Endothelial cell of umbilical vein (primary cell): ENCODE results near the gene USH1C. TPM values are rescaled to one million over a fixed set of nuclear protein-coding genes. Genes with fewer than 3 reads are reported as not detected.

ENCODE experiments used
- BruUV-seq: library from RNA; stranded (reverse); fragments of 400-500 nt; replicated peaks from 2 replicates; lab custom pipeline; 2021; lab: Mats Ljungman, UMichigan
- CTCF ChIA-PET: fragments of 300-600, 350-600 bp; sonication (Branson Sonifier 250); formaldehyde crosslinking; loops from one replicate; lab custom pipeline; 2021; ENCODE audit warnings: antibody characterized with exemption, inconsistent platforms; lab: Charles Lee
- POLR2A ChIA-PET: fragments of 300-600, 350-600 bp; sonication (Branson Sonifier 250); formaldehyde crosslinking; loops from one replicate; lab custom pipeline; 2021; ENCODE audit warnings: antibody characterized with exemption, inconsistent platforms; lab: Charles Lee
- DNase-seq: peaks from one replicate; pipeline ENCODE4 v3.0.0-alpha.2; 2011; ENCODE audit warnings: low read depth, low spot score
- FAIRE-seq: peaks from 2 replicates; lab custom pipeline; 2011; peaks lifted over from hg19 to GRCh38; lab: Jason Lieb, UNC
- H2AFZ ChIP-seq: 2 replicates; pipeline ENCODE4 v1.6.0; 2012; ENCODE audit warnings: low read depth, low read length, control low read depth, inconsistent platforms
- H3K27ac ChIP-seq: 2 replicates; pipeline ENCODE4 v1.5.1; 2011; ENCODE audit warnings: low read depth, mild to moderate bottlenecking, control low read depth, low read length, moderate library complexity; ENCODE audit not compliant: insufficient read depth
- H3K27me3 ChIP-seq, 2 experiments: 2 replicates each; pipeline versions ENCODE4 v1.6.0 to v1.6.1; 2011; ENCODE audit warnings: low read length in 2 of 2, mixed read lengths in 1 of 2; ENCODE audit not compliant: control insufficient read depth in 2 of 2, insufficient read depth in 2 of 2
- H3K36me3 ChIP-seq, 2 experiments: 2 replicates in 1 of 2; 3 replicates in 1 of 2; pipeline ENCODE4 v1.5.1; 2011; ENCODE audit warnings: low read length in 2 of 2, mild to moderate bottlenecking in 1 of 2, moderate library complexity in 1 of 2; ENCODE audit not compliant: control insufficient read depth in 2 of 2, insufficient read depth in 2 of 2; ENCODE audit errors: extremely low read depth in 1 of 2
- H3K4me1 ChIP-seq: 3 replicates; pipeline ENCODE4 v1.5.1; 2011; ENCODE audit warnings: mild to moderate bottlenecking, low read length; ENCODE audit not compliant: control insufficient read depth, insufficient read depth; ENCODE audit errors: extremely low read depth
- H3K4me2 ChIP-seq: 2 replicates; pipeline ENCODE4 v1.6.1; 2011; ENCODE audit warnings: low read length, control low read depth, mixed read lengths; ENCODE audit not compliant: insufficient read depth
- H3K4me3 ChIP-seq, 3 experiments: fragments of 200-600 bp in 1 of 3; sonication (generic), shearing (Covaris generic) in 1 of 3; replicated peaks in 1 of 3; 2 replicates each; pipeline ENCODE4 v1.5.1; 2011 to 2016; ENCODE audit warnings: control low read depth in 3 of 3, low read length in 3 of 3, mild to moderate bottlenecking in 2 of 3, inconsistent platforms in 1 of 3, low read depth in 1 of 3, moderate library complexity in 1 of 3; ENCODE audit not compliant: insufficient read depth in 1 of 3
- H3K79me2 ChIP-seq: 2 replicates; pipeline ENCODE4 v1.6.0; 2012; ENCODE audit warnings: low read length, inconsistent platforms; ENCODE audit not compliant: control insufficient read depth, insufficient read depth
- H3K9ac ChIP-seq: replicated peaks from 2 replicates; pipeline ENCODE3; 2011; ENCODE audit warnings: low read length, control low read depth; ENCODE audit not compliant: insufficient read depth; ENCODE audit errors: extremely low read depth
- H3K9me1 ChIP-seq: replicated peaks from 3 replicates; pipeline ENCODE4 v1.6.0; 2011; ENCODE audit warnings: mild to moderate bottlenecking, low read length; ENCODE audit not compliant: control insufficient read depth, insufficient read depth; ENCODE audit errors: extremely low read depth
- H3K9me3 ChIP-seq: replicated peaks from 2 replicates; pipeline ENCODE4 v1.5.1; 2012; ENCODE audit warnings: low read length, inconsistent platforms; ENCODE audit not compliant: control insufficient read depth, insufficient read depth
- H4K20me1 ChIP-seq: replicated peaks from 2 replicates; pipeline ENCODE3; 2011; ENCODE audit warnings: mild to moderate bottlenecking, low read length; ENCODE audit not compliant: control insufficient read depth, insufficient read depth; ENCODE audit errors: extremely low read depth
- EZH2 ChIP-seq: IDR thresholded peaks from 2 replicates; pipeline ENCODE4 v1.6.1; 2012; ENCODE audit warnings: borderline replicate concordance, low read depth, mild to moderate bottlenecking, moderate library complexity, low read length, inconsistent platforms; ENCODE audit not compliant: severe bottlenecking
- FOS ChIP-seq: IDR thresholded peaks from 2 replicates; pipeline ENCODE4 v1.6.1; 2011; ENCODE audit warnings: mild to moderate bottlenecking, low read length, moderate library complexity, borderline replicate concordance; ENCODE audit not compliant: insufficient read depth
- GATA2 ChIP-seq: IDR thresholded peaks from 2 replicates; pipeline ENCODE4 v1.7.0; 2011; ENCODE audit warnings: low read depth, mild to moderate bottlenecking, moderate library complexity, mixed read lengths, low read length; ENCODE audit not compliant: insufficient read length, insufficient read depth
- JUN ChIP-seq: IDR thresholded peaks from 2 replicates; pipeline ENCODE4 v1.6.1; 2011; ENCODE audit warnings: borderline replicate concordance, low read depth; ENCODE audit not compliant: insufficient read length, insufficient read depth
- MYC ChIP-seq: IDR thresholded peaks from one replicate; pipeline ENCODE4 v1.6.1; 2011; ENCODE audit warnings: mild to moderate bottlenecking, low read depth, low read length
- POLR2A ChIP-seq: IDR thresholded peaks from 2 replicates; pipeline ENCODE4 v1.6.1; 2012; ENCODE audit warnings: low read depth, mild to moderate bottlenecking, control low read depth, low read length
- POLR2AphosphoS5 ChIP-seq: IDR thresholded peaks from 2 replicates; pipeline ENCODE4 v1.6.1; 2012; ENCODE audit warnings: low read depth, mild to moderate bottlenecking, control low read depth, low read length, moderate library complexity; ENCODE audit not compliant: insufficient read depth
- dilution Hi-C: fragments of 300-500 bp; cut with MboI; formaldehyde crosslinking; loops from one replicate; pipeline ENCODE4 v1.15.0; 2019; ENCODE audit warnings: low sequenced_read_pairs; ENCODE audit not compliant: extremely low pct_ligation_motif_present
- intact Hi-C: fragments of 100-400 bp; cut with micrococcal nuclease; formaldehyde crosslinking; loops from one replicate; pipeline ENCODE4 v1.10.0; 2022
- polyA plus RNA-seq, 4 experiments: library from polyadenylated mRNA; depleted of rRNA in 3 of 4; stranded (reverse) in 3 of 4; unstranded in 1 of 4; fragments of >200 nt; gene quantifications; 2 replicates each; pipeline versions ENCODE4 v1.2.1 to v1.2.3, GENCODE V29; 2011 to 2012; ENCODE audit warnings: missing spikeins in 1 of 4
- total RNA-seq: library from RNA; stranded (reverse); gene quantifications from 2 replicates; pipeline ENCODE4 v1.2.3, GENCODE V29; 2021
- TF ChIP-seq, protein P1 (sequence below), 2 donors: IDR thresholded peaks; 1 replicate in 1 of 2; 2 replicates in 1 of 2; pipeline ENCODE4 v1.5.1; 2011; ENCODE audit warnings: low read length in 2 of 2, mild to moderate bottlenecking in 2 of 2, moderate library complexity in 2 of 2, control low read depth in 1 of 2, inconsistent platforms in 1 of 2, low read depth in 1 of 2; ENCODE audit not compliant: insufficient read depth in 1 of 2; ENCODE audit errors: extremely low read depth in 1 of 2
- TF ChIP-seq, protein P2 (sequence below): IDR thresholded peaks from 2 replicates; pipeline ENCODE4 v1.6.1; 2011; ENCODE audit not compliant: insufficient read depth, insufficient read length

The USH1C gene
- total and polyA plus RNA-seq, 2 donors (not counting 3 experiments of a cell fraction or from before 2014, with no cell fraction given), result not detected

DNA sequence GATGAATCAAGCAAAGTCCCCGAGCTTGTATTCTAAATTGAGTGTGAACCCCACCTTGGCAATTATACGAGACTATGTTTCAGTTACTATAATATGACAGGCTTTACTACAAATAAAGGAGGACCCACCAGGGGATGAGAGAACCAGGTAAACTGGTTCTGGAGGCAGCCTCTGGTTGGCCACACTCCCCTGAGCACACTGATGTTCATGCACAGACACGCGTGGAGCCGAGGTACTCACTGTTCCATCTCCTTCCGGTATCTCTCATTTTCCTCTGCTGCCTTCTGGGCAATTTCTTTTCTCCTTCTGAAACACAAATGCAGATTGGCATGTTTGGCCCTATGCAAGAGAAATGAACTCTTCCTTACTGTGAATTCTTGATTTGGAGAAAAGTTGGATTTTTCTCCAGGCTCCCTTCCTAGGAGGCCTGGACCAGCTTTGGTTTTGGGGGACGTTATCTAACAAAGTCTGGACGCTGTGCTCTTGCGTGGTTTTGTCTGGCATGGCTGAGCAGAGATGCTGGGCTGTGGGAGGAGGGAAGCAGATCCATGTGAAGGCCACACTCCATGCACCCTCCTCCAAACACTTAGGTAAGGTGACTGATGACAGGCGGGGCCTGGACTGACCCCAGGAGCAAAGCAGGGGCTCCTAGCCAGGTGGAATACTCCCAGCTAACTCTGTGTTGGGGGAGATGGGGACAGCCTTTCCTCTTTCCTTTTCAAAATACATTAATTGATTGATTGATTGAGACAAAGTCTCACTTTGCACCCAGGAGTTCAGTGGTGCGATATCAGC, 22.9 kb downstream of the USH1C start:
- H3K27me3 ChIP-seq, result peaks cover 0 to 3% of the 10 kb centered on the region in 2 experiments
- intact Hi-C loops (no loop called here), dilution Hi-C loops (no loop called here)
- H3K27ac ChIP-seq, result no peak overlapping the region
- H3K9ac ChIP-seq, result no peak overlapping the region
- H3K79me2 ChIP-seq, result no peaks in the 10 kb centered on the region
- H3K4me2 ChIP-seq, result no peak overlapping the region
- H3K36me3 ChIP-seq, result no peaks in the 10 kb centered on the region
- ChIA-PET CTCF (interaction anchor here (1.4 kb wide), 2 partner anchors 13 to 137 kb away, joined by 5 read pairs; no protein-coding TSS in a partner anchor), POLR2A (no interaction called here)
- H4K20me1 ChIP-seq, result no peaks in the 10 kb centered on the region
- no peaks in the 10 kb centered on the region for H3K9me1 ChIP-seq
- no TSS peak for BruUV-seq
- H2AFZ ChIP-seq, result no peak overlapping the region
- no peak for TF ChIP-seq EZH2
- TF ChIP-seq MYC, result no peak
- no peak for TF ChIP-seq JUN
- TF ChIP-seq POLR2A, result no peak
- H3K4me3 ChIP-seq, result no peak overlapping the region
- no peak for FAIRE-seq
- no peak for DNase-seq
- H3K9me3 ChIP-seq, result no peaks in the 10 kb centered on the region
- H3K4me1 ChIP-seq, result no peaks in the 10 kb centered on the region

DNA sequence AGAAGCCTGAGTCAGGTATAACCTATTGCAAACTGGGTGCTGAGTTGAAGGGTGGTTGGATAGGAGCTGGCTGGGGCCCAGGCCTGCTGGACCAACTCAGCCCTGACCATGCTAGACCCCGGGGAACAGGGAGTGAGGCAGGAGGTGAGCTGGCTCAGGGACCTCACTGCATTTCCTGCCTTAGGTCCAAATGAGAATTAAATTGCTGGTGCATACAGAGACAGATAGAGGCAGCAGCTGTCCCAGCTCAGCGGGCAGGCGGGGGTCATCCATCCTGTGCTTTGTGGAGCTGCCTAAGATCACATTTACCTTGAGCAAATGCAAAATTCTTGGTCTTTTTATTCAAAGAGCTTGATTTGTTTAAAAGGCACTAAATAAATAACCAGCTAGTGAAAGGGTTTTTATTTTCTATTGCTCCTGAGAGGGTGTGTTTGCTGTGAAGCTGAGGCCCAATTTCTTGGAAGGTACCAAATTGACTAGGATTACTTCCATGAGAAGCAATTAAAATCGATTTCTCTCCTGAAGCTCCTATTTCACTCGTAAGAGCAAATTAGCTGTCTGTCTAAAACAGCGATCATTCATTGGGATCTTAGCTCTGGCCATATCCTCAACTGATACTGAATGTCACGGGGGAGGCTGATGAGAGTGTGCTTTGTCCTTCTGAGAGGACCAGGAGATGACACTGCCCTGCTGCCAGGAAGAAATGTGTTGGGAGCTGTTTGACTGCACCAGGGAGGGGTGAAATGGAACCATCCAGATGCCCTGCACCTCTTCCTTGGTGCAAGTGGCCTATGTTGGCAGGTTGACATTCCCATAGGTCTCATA, 24.9 kb downstream of the USH1C start:
- Histone ChIP-seq H3K9me3 (no peaks in the 10 kb centered on the region), H3K79me2 (no peaks in the 10 kb centered on the region), H3K4me3 (no peak overlapping the region), H3K4me2 (no peak overlapping the region), H3K4me1 (no peaks in the 10 kb centered on the region), H3K9ac (no peak overlapping the region), H3K27me3 (peaks cover 0 to 3% of the 10 kb centered on the region in 2 experiments), H2AFZ (no peak overlapping the region), H3K36me3 (no peaks in the 10 kb centered on the region), H3K27ac (no peak overlapping the region), H3K9me1 (no peaks in the 10 kb centered on the region), H4K20me1 (no peaks in the 10 kb centered on the region)
- no TSS peak for BruUV-seq
- no peak for FAIRE-seq
- CTCF ChIA-PET, result interaction anchor here (0.9 to 3.4 kb wide), 7 partner anchors 9 to 134 kb away, joined by 3 to 20 read pairs (median 4); partner anchors contain the start of gene KCNJ11
- DNase-seq, result no peak
- intact Hi-C loops, result no loop called here
- POLR2A ChIA-PET, result interaction anchor here (0.7 kb wide), 1 partner anchor 9 kb away, joined by 3 read pairs; no protein-coding TSS in a partner anchor
- TF ChIP-seq POLR2A (no peak), FOS (no peak), GATA2 (no peak), JUN (no peak), MYC (no peak), POLR2AphosphoS5 (no peak), EZH2 (no peak)
- TF ChIP-seq, protein P1, sequence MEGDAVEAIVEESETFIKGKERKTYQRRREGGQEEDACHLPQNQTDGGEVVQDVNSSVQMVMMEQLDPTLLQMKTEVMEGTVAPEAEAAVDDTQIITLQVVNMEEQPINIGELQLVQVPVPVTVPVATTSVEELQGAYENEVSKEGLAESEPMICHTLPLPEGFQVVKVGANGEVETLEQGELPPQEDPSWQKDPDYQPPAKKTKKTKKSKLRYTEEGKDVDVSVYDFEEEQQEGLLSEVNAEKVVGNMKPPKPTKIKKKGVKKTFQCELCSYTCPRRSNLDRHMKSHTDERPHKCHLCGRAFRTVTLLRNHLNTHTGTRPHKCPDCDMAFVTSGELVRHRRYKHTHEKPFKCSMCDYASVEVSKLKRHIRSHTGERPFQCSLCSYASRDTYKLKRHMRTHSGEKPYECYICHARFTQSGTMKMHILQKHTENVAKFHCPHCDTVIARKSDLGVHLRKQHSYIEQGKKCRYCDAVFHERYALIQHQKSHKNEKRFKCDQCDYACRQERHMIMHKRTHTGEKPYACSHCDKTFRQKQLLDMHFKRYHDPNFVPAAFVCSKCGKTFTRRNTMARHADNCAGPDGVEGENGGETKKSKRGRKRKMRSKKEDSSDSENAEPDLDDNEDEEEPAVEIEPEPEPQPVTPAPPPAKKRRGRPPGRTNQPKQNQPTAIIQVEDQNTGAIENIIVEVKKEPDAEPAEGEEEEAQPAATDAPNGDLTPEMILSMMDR (IDR thresholded peaks at IDR 0.05; ENCODE audit: extremely low read depth in 1 of 2, insufficient read depth in 1 of 2, low read depth in 1 of 2, low read length in 2 of 2), result no peak
- TF ChIP-seq, protein P2, sequence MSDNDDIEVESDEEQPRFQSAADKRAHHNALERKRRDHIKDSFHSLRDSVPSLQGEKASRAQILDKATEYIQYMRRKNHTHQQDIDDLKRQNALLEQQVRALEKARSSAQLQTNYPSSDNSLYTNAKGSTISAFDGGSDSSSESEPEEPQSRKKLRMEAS, result no peak
- dilution Hi-C loops, result no loop called here
